ENCODE measurements around the gene RBP4.

DNA sequence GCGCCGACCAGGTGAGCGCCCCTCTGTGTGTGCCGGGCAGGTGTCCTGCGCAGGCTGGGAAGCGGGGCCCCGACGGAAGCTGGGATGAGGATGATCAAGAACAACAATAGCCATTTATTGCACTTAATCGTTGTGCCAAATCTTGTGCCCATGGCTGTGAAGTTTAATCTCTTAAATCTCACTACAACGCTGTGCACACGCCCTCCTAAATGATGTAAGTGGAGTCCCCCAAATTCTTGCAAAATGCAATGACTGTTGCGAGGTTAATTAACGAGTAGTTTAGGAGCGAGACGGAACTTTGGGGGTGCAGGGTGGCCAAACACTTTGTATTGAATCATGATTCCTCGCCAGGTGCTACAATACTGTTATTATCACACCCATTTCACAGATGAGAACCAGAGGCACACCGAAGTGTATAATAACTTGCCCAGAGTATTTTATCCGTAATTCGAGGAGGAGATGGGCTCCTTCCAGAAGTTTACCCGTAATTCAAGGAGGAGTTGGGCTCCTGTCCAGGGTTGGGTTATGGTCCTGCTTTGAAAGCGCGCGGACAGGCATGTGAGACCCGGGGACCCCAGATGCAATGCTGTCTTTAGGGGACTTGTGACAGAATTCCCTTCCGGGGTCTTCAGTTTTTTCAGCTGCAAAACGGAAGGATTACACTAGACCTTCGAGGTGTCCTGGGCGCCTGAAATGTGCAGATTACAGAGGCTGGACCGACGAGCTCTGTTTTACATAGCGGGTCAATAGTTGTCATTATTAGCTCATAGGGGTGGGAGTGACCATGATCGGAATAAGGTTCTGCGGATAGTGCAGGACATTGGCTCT, 33.5 kb downstream of the RBP4 start:
- TF ChIP-seq FOXA1 (IDR thresholded peaks at IDR 0.05) (no peak), FOXK2 (IDR thresholded peaks at IDR 0.05) (no peak), FOXM1 (IDR thresholded peaks at IDR 0.05; ENCODE audit: borderline replicate concordance) (no peak), HDGF (IDR thresholded peaks at IDR 0.05; ENCODE audit: borderline replicate concordance) (no peak), LEF1 (IDR thresholded peaks at IDR 0.05; ENCODE audit: borderline replicate concordance) (no peak), ZNF384 (IDR thresholded peaks at IDR 0.05) (no peak), SUZ12 (IDR thresholded peaks at IDR 0.05) (no peak), TARDBP (IDR thresholded peaks at IDR 0.05) (no peak), BHLHE40 (IDR thresholded peaks at IDR 0.05; ENCODE audit: borderline replicate concordance) (no peak), ELF4 (IDR thresholded peaks at IDR 0.05) (no peak), SP1 (IDR thresholded peaks at IDR 0.05) (no peak)
- TF ChIP-seq, protein P1, sequence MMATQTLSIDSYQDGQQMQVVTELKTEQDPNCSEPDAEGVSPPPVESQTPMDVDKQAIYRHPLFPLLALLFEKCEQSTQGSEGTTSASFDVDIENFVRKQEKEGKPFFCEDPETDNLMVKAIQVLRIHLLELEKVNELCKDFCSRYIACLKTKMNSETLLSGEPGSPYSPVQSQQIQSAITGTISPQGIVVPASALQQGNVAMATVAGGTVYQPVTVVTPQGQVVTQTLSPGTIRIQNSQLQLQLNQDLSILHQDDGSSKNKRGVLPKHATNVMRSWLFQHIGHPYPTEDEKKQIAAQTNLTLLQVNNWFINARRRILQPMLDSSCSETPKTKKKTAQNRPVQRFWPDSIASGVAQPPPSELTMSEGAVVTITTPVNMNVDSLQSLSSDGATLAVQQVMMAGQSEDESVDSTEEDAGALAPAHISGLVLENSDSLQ (IDR thresholded peaks at IDR 0.05): no peak

Data from HEK293T (cell line).